22Rv1 (cell line): Measurements from ENCODE around the gene CAPN12.

Experiments
- H3K27ac ChIP-seq: fragments of 450-650 bp; 2 replicates; pipeline ENCODE4 v1.5.1; 2017
- CTCF ChIP-seq: fragments of 450-650 bp; IDR thresholded peaks from 2 replicates; pipeline ENCODE4 v1.5.1; 2017; ENCODE audit warnings: mild to moderate bottlenecking
- ZFX ChIP-seq: fragments of 450-650 bp; IDR thresholded peaks from 2 replicates; pipeline ENCODE4 v1.6.1; 2017; ENCODE audit warnings: antibody characterized with exemption, borderline replicate concordance

Gene CAPN12

GRCh38 chr19:38698225-38699026 is 45.8 kb downstream of the CAPN12 start:
- no peak overlapping the region for H3K27ac ChIP-seq

GRCh38 chr19:38697641-38698071 is 46.6 kb downstream of the CAPN12 start:
- H3K27ac ChIP-seq, result no peak overlapping the region
- TF ChIP-seq CTCF (no peak), ZFX (no peak)

More at GRCh38 chr19:38698225-38699026, 45.8 kb downstream of the CAPN12 start:
- no peak for TF ChIP-seq CTCF
- TF ChIP-seq ZFX, result no peak

GRCh38 chr19:38697197-38697596 is 47.1 kb downstream of the CAPN12 start:
- H3K27ac ChIP-seq, result no peak overlapping the region
- TF ChIP-seq ZFX, result no peak
- no peak for TF ChIP-seq CTCF

GRCh38 chr19:38696729-38697055 is 47.6 kb downstream of the CAPN12 start:
- TF ChIP-seq CTCF (no peak), ZFX (no peak)
- no peak overlapping the region for H3K27ac ChIP-seq

- no peak overlapping the region for H3K27ac ChIP-seq
- TF ChIP-seq CTCF, result no peak
- no peak for TF ChIP-seq ZFX
These were observed 48.2 kb downstream of the CAPN12 start for GRCh38 chr19:38695832-38696728.

- TF ChIP-seq CTCF, result no peak
- no peak for TF ChIP-seq ZFX
- H3K27ac ChIP-seq, result no peak overlapping the region
These were observed 49.0 kb downstream of the CAPN12 start for GRCh38 chr19:38695317-38695683.
